Chondrocyte (in vitro differentiated cells): ENCODE measurements around the gene JUNB. TPM values are rescaled to one million over a fixed set of nuclear protein-coding genes. Genes with fewer than 3 reads are reported as not detected.

ENCODE experiments used
- DNase-seq: peaks from one replicate; pipeline ENCODE4 v3.0.0; 2021; ENCODE audit warnings: mixed read lengths, low spot score
- H3K27ac Mint-ChIP-seq: one replicate; pipeline ENCODE4 v1.8.0; 2021; ENCODE audit warnings: mild to moderate bottlenecking, moderate library complexity, mixed read lengths; ENCODE audit not compliant: unreplicated experiment
- H3K27me3 Mint-ChIP-seq: 2 replicates; pipeline ENCODE4 v1.8.0; 2021; ENCODE audit warnings: low read depth, mixed read lengths
- H3K36me3 Mint-ChIP-seq: 2 replicates; pipeline ENCODE4 v1.8.0; 2021; ENCODE audit warnings: low read depth, mixed read lengths
- H3K4me1 Mint-ChIP-seq: 2 replicates; pipeline ENCODE4 v1.8.0; 2021; ENCODE audit warnings: low read depth, mild to moderate bottlenecking, mixed read lengths
- H3K4me3 Mint-ChIP-seq: one replicate; pipeline ENCODE4 v1.8.0; 2021; ENCODE audit warnings: mild to moderate bottlenecking, moderate library complexity, mixed read lengths; ENCODE audit not compliant: unreplicated experiment
- H3K9me3 Mint-ChIP-seq: 2 replicates; pipeline ENCODE4 v1.8.0; 2021; ENCODE audit warnings: low read depth, mixed read lengths
- total RNA-seq: library from RNA; stranded (reverse); gene quantifications from 3 replicates; pipeline ENCODE4 v1.2.1, GENCODE V29; 2021
- TF ChIP-seq, protein P1 (sequence below): fragments of 200-600 bp; sonication (generic); IDR thresholded peaks from 2 replicates; pipeline ENCODE4 v1.5.0; 2021; ENCODE audit warnings: antibody characterized with exemption, mild to moderate bottlenecking, moderate library complexity

Gene JUNB
- total RNA-seq, 1 donor from 2014 or later: 122 TPM

DNA sequence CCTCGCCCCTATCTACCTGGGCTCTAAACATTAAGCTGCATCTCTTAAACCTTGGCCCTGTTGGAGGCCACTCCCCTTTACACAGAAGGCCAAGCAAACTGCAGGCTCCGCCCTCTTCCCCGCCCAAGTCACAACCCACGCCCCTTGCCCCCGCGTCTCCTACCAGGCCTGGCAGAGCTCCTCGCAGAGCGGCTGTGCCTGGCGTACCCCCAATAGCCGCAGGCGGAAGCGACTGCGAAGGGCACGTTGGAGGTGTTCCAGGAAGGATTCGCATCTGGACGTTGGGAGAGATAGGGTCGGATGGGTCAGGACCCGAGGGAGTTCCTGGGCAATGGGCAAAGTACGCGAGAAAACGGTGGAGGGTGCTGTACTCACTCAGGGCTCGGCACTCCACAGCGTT is 37.2 kb downstream of the JUNB start:
- DNase-seq: no peak
- TF ChIP-seq, protein P1, sequence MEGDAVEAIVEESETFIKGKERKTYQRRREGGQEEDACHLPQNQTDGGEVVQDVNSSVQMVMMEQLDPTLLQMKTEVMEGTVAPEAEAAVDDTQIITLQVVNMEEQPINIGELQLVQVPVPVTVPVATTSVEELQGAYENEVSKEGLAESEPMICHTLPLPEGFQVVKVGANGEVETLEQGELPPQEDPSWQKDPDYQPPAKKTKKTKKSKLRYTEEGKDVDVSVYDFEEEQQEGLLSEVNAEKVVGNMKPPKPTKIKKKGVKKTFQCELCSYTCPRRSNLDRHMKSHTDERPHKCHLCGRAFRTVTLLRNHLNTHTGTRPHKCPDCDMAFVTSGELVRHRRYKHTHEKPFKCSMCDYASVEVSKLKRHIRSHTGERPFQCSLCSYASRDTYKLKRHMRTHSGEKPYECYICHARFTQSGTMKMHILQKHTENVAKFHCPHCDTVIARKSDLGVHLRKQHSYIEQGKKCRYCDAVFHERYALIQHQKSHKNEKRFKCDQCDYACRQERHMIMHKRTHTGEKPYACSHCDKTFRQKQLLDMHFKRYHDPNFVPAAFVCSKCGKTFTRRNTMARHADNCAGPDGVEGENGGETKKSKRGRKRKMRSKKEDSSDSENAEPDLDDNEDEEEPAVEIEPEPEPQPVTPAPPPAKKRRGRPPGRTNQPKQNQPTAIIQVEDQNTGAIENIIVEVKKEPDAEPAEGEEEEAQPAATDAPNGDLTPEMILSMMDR: no peak
- Mint-ChIP-seq H3K36me3 (no peaks in the 10 kb centered on the region), H3K9me3 (no peaks in the 10 kb centered on the region), H3K27ac (no peak overlapping the region), H3K4me1 (peaks cover 13% of the 10 kb centered on the region), H3K27me3 (peaks cover 49% of the 10 kb centered on the region), H3K4me3 (no peak overlapping the region)

DNA sequence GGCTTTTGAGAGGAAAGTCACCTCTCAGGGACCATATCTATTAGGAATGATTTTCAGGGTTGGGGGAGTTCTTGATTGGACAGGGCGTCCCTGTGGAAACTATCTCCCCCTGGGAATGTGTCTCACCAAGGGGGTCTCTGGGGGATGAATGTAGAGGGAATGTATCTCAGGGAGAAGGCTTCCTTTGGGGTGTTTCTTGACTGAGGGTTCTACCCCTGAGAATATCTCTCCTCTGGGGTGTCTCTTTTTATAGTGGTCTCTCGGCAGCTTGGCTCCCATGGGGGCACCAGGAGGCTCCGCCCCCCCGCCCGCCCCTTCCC is 42.1 kb downstream of the JUNB start:
- TF ChIP-seq, protein P1: no peak
- no peak overlapping the region for H3K4me3 Mint-ChIP-seq
- peaks cover 67% of the 10 kb centered on the region for H3K27me3 Mint-ChIP-seq
- no peaks in the 10 kb centered on the region for H3K9me3 Mint-ChIP-seq
- H3K27ac Mint-ChIP-seq: no peak overlapping the region
- DNase-seq: no peak
- H3K4me1 Mint-ChIP-seq: peaks cover 14% of the 10 kb centered on the region
- peaks cover 1% of the 10 kb centered on the region for H3K36me3 Mint-ChIP-seq

DNA sequence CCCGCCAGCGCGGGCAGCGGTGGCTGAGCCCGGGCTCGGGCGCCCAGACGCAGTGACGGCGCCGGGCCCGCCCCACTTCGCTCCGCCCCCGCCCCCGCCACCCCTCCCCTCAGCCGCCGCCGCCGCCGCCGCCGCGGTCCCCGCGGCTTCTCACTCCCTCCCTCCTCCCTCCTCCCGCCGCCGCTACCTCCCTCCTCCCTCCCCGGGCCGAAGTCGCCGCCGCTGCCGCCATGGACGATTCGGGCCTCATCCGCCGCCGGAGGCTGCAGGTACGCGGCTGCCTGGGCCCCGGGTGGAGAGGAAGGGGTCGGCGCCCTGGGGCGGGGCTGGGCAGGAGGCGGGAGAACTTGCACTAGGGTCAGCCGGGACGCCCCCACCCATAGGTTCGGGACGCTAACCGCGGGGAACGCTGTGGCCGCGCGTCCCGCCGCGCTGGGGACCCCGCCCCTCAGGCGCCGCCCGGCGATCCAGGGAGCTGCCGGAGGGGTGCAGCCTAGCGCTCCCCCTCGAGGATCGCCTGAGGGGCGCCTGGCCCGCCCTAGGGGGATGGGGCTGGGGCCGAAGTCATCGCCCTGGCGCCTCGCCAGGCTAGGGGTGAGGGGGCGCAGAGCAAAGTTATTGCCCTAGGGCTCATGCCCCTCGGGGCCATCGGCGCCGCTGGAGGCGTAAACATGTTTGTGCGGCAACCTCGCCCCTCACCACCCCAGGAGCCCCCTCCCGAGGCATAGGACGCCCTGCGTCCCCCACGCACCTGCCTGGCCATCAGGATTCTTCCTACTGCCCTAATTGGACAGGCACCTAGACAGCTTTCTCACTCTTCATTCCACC is 42.7 kb downstream of the JUNB start:
- H3K4me3 Mint-ChIP-seq: peak overlapping the region; percentile 57
- H3K36me3 Mint-ChIP-seq: peaks cover 1% of the 10 kb centered on the region
- DNase-seq: no peak
- TF ChIP-seq, protein P1: no peak
- H3K9me3 Mint-ChIP-seq: no peaks in the 10 kb centered on the region
- no peak overlapping the region for H3K27ac Mint-ChIP-seq
- peaks cover 63% of the 10 kb centered on the region for H3K27me3 Mint-ChIP-seq
- H3K4me1 Mint-ChIP-seq: peaks cover 14% of the 10 kb centered on the region

DNA sequence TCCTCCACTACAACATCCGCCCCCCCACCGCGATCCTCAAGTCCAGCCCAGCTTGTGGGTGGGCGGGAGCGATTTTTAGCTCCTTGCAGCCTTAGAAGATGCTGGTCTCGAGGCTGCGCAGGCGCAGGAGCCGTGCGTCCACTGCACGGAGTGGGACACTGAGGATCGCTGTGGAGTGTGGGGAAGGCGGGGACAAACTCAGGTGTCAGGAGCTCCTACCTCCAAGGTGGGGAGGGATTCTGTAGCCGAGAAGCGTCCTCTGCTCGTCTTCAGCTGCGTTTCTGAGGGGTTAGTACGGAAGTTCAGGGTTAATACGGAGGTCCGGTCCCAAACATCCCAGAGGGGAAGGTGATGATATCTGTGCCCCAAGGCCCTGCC is 43.3 kb downstream of the JUNB start, which contains the start of gene RTBDN:
Gene RTBDN, minus strand, starts transcription at position 14 of the 378 bp plus-strand sequence. CDS start 4,600 bp downstream, outside the sequence.
- H3K36me3 Mint-ChIP-seq: peaks cover 1% of the 10 kb centered on the region
- TF ChIP-seq, protein P1: no peak
- no peaks in the 10 kb centered on the region for H3K9me3 Mint-ChIP-seq
- H3K4me3 Mint-ChIP-seq: peak within 1 kb of the TSS; percentile 57
- peaks cover 69% of the 10 kb centered on the region for H3K27me3 Mint-ChIP-seq
- no peak within 1 kb of the TSS for H3K27ac Mint-ChIP-seq
- H3K4me1 Mint-ChIP-seq: peaks cover 16% of the 10 kb centered on the region
- DNase-seq: no peak

DNA sequence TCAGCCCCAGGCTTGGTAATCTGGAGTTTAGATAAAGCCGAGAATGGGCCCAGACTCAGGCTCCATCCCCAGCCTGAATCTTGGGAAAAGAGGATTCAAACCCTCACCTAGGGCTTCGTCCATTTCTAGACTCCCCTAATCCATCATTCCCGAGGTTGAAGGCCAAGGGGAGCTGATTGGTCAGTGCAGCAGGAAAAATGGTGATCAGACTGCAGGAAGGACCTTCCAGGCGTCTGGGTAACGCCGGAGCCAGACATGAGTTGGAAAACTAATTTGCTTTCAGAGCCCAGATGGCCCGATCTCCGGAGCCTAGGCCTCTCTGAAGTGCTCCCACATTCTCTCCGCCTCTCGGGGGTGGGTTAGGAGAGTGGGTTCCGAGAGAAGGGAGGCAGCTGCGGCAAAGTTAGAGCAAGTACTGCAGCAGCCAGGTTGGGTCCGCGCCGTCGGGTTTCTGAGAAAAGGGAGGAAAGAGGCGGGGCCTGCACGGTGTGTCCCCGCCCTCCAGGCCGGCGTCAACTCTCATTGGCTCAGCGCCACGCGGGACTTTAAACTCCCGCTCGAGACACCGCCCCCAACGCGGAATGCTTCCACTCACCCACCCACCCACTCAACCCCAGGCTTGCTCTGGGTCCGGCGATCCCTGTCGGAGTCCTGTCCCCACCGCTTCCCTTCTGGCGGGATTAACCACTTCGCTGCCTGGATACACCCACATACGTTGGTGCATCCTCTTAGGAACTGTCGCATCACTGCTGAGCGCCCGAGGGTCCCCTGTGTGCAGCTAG is 43.9 kb downstream of the JUNB start:
- no peaks in the 10 kb centered on the region for H3K9me3 Mint-ChIP-seq
- peaks cover 16% of the 10 kb centered on the region for H3K4me1 Mint-ChIP-seq
- H3K36me3 Mint-ChIP-seq: peaks cover 1% of the 10 kb centered on the region
- TF ChIP-seq, protein P1: no peak
- H3K27ac Mint-ChIP-seq: no peak overlapping the region
- DNase-seq: no peak
- peaks cover 68% of the 10 kb centered on the region for H3K27me3 Mint-ChIP-seq
- H3K4me3 Mint-ChIP-seq: no peak overlapping the region
